ENCODE results near the gene HIC1. TPM values are rescaled to one million over a fixed set of nuclear protein-coding genes. Genes with fewer than 3 reads are reported as not detected.

The HIC1 gene
- total RNA-seq, 1 donor = 18.5 TPM

- TF ChIP-seq CTCF (IDR thresholded peaks at IDR 0.05; ENCODE audit: extremely low read depth, low read depth, low read length) = no peak
- DNase-seq (ENCODE audit: insufficient read length, low spot score, missing footprints) = peak; percentile 73
- Histone ChIP-seq H3K79me2 (ENCODE audit: insufficient read depth, low read length) (no peaks in the 10 kb centered on the region), H3K27ac (ENCODE audit: low read depth, low read length) (peak overlapping the region; percentile 56), H3K4me1 (ENCODE audit: insufficient read depth, low read length) (peaks cover 49% of the 10 kb centered on the region), H4K20me1 (ENCODE audit: insufficient read depth, low read length) (no peaks in the 10 kb centered on the region), H3K9me3 (ENCODE audit: low read depth, low read length) (no peaks in the 10 kb centered on the region), H3K4me3 (ENCODE audit: insufficient read depth, low read length) (no peak overlapping the region), H3K36me3 (ENCODE audit: insufficient read depth, low read length) (peaks cover 24% of the 10 kb centered on the region), H3K4me2 (ENCODE audit: insufficient read depth, low read length) (no peak overlapping the region), H3K27me3 (ENCODE audit: insufficient read depth, low read length) (no peaks in the 10 kb centered on the region), H2AFZ (ENCODE audit: low read length) (no peak overlapping the region)
These were observed 30.1 kb downstream of the HIC1 start for GRCh38 chr17:2084766-2085647.

- no peak for TF ChIP-seq CTCF (IDR thresholded peaks at IDR 0.05; ENCODE audit: extremely low read depth, low read depth, low read length)
- H3K36me3 ChIP-seq (ENCODE audit: insufficient read depth, low read length) = peaks cover 20% of the 10 kb centered on the region
- peak overlapping the region; percentile 56 for H3K27ac ChIP-seq (ENCODE audit: low read depth, low read length)
- H3K27me3 ChIP-seq (ENCODE audit: insufficient read depth, low read length) = no peaks in the 10 kb centered on the region
- H4K20me1 ChIP-seq (ENCODE audit: insufficient read depth, low read length) = no peaks in the 10 kb centered on the region
- no peak overlapping the region for H3K4me3 ChIP-seq (ENCODE audit: insufficient read depth, low read length)
- no peak overlapping the region for H2AFZ ChIP-seq (ENCODE audit: low read length)
- no peaks in the 10 kb centered on the region for H3K79me2 ChIP-seq (ENCODE audit: insufficient read depth, low read length)
- no peak overlapping the region for H3K4me2 ChIP-seq (ENCODE audit: insufficient read depth, low read length)
- H3K4me1 ChIP-seq (ENCODE audit: insufficient read depth, low read length) = peaks cover 55% of the 10 kb centered on the region
- no peaks in the 10 kb centered on the region for H3K9me3 ChIP-seq (ENCODE audit: low read depth, low read length)
- no peak for DNase-seq (ENCODE audit: insufficient read length, low spot score, missing footprints)
These were observed 30.7 kb downstream of the HIC1 start for GRCh38 chr17:2085648-2085949.

GRCh38 chr17:2086306-2086705 is 31.4 kb downstream of the HIC1 start:
- Histone ChIP-seq H4K20me1 (ENCODE audit: insufficient read depth, low read length) (no peaks in the 10 kb centered on the region), H3K4me3 (ENCODE audit: insufficient read depth, low read length) (no peak overlapping the region), H3K27me3 (ENCODE audit: insufficient read depth, low read length) (no peaks in the 10 kb centered on the region), H3K79me2 (ENCODE audit: insufficient read depth, low read length) (no peaks in the 10 kb centered on the region), H3K9me3 (ENCODE audit: low read depth, low read length) (no peaks in the 10 kb centered on the region), H3K27ac (ENCODE audit: low read depth, low read length) (peak overlapping the region; percentile 11), H3K36me3 (ENCODE audit: insufficient read depth, low read length) (peaks cover 14% of the 10 kb centered on the region), H2AFZ (ENCODE audit: low read length) (no peak overlapping the region), H3K4me2 (ENCODE audit: insufficient read depth, low read length) (no peak overlapping the region), H3K4me1 (ENCODE audit: insufficient read depth, low read length) (peaks cover 59% of the 10 kb centered on the region)
- no peak for DNase-seq (ENCODE audit: insufficient read length, low spot score, missing footprints)
- no peak for TF ChIP-seq CTCF (IDR thresholded peaks at IDR 0.05; ENCODE audit: extremely low read depth, low read depth, low read length)

GRCh38 chr17:2087597-2088211 is 32.8 kb downstream of the HIC1 start:
- Histone ChIP-seq H3K27me3 (ENCODE audit: insufficient read depth, low read length) (no peaks in the 10 kb centered on the region), H3K79me2 (ENCODE audit: insufficient read depth, low read length) (no peaks in the 10 kb centered on the region), H3K4me2 (ENCODE audit: insufficient read depth, low read length) (no peak overlapping the region), H3K4me1 (ENCODE audit: insufficient read depth, low read length) (peaks cover 49% of the 10 kb centered on the region), H3K36me3 (ENCODE audit: insufficient read depth, low read length) (peaks cover 8% of the 10 kb centered on the region), H4K20me1 (ENCODE audit: insufficient read depth, low read length) (no peaks in the 10 kb centered on the region), H3K27ac (ENCODE audit: low read depth, low read length) (peak overlapping the region; percentile 1), H3K4me3 (ENCODE audit: insufficient read depth, low read length) (no peak overlapping the region), H3K9me3 (ENCODE audit: low read depth, low read length) (no peaks in the 10 kb centered on the region), H2AFZ (ENCODE audit: low read length) (no peak overlapping the region)
- no peak for TF ChIP-seq CTCF (IDR thresholded peaks at IDR 0.05; ENCODE audit: extremely low read depth, low read depth, low read length)
- no peak for DNase-seq (ENCODE audit: insufficient read length, low spot score, missing footprints)
